NCI-H345 treated with DMSO at 0.1 percent for 48 hours (cell line): ENCODE results near the gene ANGPTL7.
A peak's percentile ranks its signal among the peaks of the same experiment; 100 is the strongest.

Experiments used
- DNase-seq: peaks from one replicate; lab custom pipeline; 2025; ENCODE audit not compliant: unreplicated experiment; lab: John Stamatoyannopoulos, UW

Gene ANGPTL7

DNA sequence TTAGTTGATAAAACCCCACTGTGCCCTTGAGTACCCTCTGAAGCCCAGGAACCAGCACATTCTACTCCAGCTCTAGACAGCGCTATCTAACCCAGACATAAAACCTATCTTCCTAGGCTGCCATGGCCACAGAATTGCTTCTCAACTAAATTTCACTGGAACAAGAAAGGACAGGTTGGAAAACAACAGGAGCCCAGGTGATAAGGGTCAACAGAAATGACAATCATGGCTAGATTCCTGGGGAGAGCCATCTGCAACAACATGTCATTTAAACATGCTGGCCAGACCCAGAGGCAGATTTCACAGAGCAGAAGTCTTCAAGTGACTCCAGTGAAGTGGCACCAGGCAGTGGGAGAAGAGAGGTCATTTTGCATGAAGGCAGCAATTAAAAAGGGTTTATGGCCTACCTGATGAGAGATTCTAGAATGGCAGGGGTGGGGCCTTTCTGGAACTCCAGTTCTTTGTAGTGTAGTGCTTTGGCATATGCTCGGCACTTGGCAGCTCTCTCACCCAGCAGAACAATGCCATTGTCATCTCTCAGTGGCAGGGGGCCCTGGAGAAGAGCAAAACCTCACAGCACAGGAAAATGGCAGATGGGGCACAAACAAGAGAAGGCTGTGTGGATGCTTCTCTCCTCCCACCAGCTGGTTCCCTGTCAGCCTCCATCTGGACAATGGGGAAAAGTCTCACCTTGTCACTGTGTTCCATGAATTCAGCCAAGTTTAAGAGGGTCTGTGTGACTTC lies 9.9 kb downstream of the ANGPTL7 start:
- DNase-seq = peak; percentile 94

DNA sequence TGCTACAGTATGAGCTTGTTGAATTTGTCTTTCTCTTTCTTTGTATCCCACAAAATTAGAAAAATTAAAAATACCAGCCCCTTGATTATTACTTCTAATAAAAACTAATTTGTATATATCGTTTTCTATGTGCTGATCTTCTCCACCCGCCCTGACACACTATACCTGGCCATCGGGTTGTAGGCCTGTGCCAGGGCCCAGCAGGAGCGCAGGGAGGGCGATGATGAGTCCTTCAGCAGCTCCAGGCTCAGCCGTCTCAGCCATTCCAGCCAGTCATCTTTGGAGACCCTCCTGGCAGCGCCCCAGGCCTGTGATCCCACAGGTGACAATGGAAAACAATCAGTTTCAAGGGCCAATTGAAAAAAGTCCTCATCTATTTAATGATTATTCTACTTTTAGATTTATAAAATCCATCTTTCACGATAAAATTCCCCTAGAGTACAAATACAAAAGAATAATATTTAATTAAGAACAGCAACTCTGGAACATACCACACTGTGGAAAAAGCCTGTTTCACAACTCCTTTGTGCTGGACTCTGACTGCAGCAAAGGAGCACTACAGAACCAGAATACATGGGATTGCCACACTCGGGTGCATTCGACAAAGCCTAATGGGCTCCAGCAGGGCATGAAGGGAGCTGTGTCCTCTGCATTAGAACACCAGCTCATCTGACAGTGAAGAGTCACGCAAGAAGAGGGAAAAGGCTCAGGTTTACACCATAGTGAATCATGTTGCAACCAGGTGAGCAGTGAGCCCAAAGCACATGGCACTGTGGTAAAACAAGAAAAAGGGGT lies 15.4 kb downstream of the ANGPTL7 start:
- no peak for DNase-seq

DNA sequence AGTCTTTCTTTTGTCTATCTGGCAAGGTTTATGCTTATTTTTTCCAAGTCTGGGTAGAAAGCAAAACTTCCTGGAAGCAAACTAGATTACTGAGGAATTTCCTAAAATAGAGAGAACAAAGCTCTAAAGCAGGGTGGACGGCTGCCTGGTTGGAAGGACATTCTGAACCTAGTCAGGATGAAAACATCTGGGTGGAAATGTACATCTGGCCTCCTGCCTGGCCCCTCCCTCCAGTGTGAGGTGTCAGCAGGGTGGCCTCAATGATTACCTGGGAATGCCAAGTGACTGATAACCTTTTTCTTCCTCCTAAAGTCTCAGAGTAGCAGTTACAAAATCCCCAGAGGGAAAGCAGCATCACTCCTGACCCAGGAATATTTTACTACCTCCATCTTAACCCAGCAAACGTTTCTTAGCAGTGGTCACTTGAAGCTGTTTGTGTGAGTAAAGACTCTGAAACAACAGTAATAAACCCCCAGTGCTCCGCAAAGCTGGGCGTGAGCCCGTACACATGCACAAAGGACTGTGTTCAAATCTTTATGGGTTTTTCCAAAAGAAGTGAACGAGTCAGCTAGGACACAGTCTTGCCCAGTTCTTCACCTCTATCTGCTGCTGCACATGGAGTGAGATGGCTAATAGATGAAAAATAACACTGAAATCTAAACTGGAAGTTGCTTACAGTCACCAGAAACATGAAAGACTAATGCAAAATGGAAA lies 18.9 kb downstream of the ANGPTL7 start:
- DNase-seq = no peak

DNA sequence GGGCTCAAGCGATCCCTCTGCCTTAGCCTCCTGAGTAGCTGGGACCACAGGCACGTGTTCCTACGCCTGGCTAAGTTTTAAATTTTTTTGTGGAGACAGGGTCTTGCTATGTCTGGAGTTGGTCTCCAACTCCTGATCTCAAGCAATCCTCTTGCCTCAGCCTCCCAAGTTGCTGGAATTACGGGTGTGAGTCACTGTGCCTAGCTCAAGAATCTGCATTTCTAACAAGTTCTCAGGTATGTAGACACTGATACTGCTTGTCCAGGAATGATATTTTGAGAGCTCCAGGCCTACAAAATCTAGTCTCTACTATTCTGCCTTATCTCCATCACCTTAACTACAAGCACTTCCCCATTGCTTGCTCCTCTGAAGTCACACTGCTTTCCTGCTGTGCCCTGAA lies 22.3 kb downstream of the ANGPTL7 start:
- DNase-seq = no peak

DNA sequence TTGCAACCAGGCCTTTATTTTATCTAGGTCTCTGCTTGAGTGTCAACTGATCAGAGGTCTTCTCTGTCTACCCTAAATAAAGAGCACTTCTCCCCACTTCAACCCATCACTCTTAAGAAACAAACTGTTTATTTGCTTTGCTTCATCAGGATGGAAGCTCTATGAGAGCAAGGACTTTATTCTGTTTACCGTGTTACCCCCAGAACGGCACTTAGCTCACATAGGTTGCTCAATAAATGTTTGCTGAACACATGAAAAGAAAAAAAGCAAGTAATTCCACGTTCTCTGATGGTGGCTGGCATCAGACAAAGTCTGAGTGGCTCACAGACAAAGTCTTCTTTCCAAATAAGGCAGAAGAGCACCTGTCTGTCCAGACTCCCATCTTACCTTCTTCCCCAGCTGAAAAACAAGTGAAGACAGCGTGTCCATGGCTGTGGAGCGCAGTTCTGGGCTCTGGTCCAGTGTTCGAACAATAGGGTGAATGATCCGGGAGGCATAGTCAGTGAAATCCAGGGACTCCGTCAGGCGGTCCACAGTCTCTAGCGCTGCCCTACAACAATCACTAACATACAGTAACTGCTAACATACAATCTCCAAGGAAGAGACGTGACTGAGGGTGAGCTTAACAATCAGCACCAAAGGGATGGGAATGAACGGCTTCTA lies 22.9 kb downstream of the ANGPTL7 start:
- DNase-seq = no peak

DNA sequence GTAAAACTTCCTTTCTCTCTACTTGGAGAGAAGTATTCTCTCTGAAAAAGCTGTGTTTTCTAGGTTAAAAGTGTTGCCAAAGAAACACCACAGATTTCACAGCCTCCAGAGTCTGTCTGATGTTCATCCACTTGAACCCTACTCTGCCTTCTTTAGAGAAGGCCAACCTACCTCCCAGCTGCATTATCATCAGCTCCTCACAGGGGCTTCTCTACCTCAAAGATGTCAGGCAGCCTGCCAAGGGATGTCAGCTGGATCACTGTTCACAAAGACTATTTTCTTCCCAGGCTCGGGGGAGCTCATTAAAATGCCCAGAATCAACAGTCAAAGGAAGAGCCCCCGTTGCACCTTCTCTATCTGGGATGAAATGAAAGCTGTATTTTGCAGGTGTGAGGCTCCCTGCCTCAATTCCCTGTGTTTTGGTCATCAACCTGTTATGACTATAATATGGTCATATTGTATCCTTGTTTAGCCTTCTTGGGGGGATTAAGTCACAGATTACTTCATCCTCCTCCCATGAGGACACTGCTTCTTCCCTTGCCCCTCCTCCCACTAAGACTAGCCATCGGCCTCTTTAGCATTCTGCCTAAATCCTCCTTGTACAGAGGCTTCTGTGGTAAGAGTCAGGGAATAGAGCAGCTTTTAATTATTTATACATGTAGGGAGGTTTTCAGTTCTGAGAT lies 25.7 kb downstream of the ANGPTL7 start:
- no peak for DNase-seq

DNA sequence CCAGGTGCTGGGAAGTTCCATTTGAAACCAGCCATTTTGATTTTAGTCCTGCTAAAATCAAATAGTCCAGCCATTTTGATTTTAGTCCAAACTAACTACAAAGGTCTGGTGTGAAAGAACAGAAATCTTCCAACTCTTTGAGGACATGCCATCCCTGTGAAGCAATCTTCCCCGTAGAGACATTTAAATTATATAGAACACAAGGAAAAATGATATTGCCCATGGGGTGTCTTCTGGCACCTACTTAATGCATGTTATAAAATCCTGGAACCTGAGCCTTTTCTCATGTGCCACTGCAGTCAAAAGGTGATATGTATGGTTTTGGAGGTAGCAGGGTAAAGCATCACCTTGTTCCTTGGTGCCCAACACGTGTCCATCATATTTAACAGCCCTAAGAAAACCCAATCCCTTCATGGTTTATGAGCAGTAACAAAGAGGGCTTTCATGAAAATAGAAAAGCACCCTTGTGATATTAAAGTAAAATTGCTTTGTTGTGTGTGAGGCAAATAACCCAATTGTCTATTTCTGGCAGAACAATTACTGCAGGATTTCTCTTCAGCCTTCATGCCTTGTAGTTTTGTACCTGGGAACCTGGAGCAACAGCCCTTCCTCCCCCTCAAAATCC lies 26.3 kb downstream of the ANGPTL7 start:
- no peak for DNase-seq

DNA sequence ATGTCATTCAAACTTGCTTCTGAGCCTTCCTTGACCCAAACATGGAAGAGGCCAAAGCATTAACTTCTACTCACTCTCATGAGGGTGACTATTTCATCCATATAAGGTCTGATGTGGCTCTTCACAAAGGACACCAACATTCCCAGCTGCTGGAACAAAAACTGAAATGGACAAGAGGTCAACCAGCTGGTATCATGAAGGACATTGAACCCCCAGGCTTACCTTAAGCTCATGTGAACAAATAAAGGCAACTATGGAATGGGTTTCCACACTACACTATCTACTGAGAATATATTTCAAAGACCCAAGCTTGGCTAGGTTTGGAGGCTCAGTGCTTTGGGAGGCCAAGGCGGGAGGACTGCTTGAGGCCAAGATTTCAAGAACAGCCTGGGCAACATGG lies 26.9 kb downstream of the ANGPTL7 start:
- DNase-seq = no peak

DNA sequence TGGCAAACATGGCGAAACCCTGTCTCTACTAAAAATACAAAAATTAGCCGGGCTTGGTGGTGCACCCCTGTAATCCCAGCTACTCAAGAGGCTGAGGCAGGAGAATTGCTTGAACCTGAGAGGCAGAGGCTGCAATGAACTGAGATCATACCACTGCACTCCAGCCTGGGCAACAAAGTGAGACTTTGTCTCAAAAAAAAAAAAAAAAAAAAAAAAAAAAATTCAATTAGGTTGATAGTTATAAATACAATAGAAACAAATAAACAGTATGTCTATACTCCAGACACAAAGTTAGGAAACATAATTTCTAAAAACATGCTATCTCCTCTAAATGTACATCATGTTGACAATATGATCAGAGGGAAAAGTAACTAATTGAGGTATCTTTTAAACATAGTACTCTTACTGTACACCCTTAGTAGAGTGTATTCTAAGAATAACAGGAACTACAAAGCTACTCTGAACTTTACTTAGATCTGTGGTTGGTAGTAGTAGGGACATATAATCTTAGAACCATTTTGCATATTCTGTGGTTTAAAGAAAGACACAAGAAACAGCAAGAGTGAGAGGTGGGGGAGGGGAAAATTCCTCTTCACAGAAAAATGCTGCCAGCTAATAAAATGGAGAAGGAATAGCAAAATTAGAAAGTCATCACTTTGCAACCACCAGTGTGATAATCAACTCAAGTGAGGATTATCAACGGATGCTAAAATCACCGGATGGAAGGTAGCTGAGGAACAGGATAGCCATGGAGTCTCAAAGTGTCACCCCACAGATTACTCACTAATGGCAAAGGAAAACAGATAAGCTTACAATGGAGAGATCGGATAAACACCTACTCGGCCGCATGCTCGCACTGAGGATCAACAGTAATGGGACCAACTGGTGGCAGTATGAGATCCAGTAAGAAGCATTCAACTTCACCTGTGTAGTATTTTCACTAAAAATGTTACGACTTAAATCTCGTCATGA lies 38.2 kb downstream of the ANGPTL7 start:
- DNase-seq = no peak

DNA sequence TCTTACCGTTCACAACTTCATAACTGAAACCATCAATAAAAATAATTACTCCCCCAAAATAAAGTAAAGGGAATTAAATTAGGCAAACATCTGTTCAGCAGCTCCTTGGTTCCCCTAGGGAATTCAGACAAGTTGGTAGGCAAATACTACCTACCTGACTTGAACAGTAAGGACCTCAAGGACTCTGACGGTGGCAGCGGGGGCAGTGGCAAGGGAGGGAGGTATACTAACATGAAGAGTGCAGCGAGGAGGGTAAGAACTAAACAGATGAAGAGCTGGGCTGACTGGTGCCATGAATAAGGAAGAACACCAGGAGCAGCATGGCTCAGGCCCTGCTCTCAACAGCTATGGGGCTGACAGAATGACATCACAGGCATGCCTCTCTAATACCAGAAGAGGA lies 40.0 kb downstream of the ANGPTL7 start:
- DNase-seq = no peak

DNA sequence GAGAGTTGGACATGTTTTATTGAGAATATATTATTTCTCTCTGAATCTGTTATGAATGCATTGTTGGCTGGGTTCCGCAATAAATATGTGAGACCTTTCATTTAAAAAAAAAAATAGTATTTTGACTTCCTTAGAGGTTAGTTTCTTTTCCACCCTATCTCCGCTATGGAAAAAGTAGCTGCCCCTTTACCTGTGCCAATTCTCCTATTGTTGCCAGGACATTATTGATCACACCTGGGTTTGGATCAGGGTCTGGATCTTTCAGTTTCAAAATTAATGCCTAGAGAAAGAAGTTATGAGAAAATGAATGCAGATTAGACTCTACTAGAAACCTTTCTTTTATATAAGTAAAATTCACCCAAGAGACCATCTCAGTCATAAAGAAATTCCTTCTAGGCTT lies 44.1 kb downstream of the ANGPTL7 start:
- DNase-seq = no peak

DNA sequence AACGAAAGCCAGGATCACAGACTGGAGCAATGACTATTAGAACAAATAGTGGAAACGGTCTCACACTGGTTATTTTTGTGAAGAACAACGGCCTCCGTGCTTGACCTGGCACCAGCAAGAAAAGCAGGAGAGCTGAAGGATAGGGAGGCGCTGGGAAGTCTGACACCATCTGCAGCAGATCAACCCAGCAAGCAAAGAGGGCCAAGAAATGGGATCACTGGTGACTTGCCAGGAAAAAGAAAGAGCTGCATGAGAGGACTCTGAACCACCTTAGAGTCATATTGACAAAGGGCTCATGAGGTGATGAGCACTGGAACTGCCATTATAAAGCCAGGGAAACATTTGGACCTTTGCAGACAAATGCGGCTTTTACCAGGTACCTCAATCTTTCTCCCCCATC lies 48.2 kb downstream of the ANGPTL7 start:
- DNase-seq = no peak

DNA sequence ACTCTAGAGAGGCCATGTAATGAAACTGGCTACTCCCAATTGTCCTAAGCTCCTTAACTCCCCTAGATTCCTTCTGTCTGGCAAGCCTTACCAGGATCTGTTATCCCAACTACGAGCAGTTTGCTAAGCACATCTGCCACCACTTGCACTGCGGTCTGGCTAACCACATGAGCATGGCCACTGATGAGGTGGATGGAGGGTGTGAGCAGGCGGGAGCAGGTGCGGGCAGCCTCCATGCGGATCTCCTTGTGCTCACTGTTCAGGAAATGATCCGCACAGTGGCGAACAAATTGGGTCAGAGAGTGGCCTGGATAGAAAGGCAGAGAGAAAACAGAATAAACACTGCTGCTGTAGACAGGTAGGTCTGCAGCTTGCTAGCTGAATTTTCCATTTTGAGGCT lies 49.2 kb downstream of the ANGPTL7 start:
- no peak for DNase-seq

DNA sequence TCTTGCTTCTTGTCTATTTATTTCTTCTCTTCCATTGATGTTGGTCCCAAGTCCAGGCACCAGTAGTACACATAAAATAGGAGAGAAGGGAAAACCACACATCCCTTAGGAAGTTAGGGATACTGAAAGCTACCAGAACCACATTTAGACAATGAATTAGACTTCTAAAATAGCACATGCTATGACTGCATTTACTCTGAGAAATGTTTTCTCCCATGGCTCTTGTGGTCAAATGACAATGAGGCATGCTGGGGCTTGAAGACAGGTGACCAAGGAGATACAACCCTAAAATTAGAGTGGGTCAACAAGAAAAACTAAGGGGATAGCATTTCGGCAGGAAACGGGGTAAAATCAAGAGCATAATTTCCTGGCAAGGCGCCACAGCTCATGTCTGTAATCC lies 56.1 kb downstream of the ANGPTL7 start:
- no peak for DNase-seq
